H9 (cell line): ENCODE data around the gene TRPM8. TPM values are rescaled to one million over a fixed set of nuclear protein-coding genes. Genes with fewer than 3 reads are reported as not detected.

Source experiments
- DNase-seq: peaks from one replicate; pipeline ENCODE4 v3.0.0-alpha.2; 2017
- H2AFZ ChIP-seq: one replicate; pipeline ENCODE4 v1.6.1; 2013; ENCODE audit warnings: mild to moderate bottlenecking, low read length, control low read depth, moderate library complexity
- H2AK5ac ChIP-seq: 2 replicates; pipeline ENCODE4 v1.6.1; 2013; ENCODE audit warnings: low read length, control low read depth, mixed read lengths; ENCODE audit not compliant: insufficient read length
- H2BK120ac ChIP-seq: one replicate; pipeline ENCODE4 v1.6.1; 2013; ENCODE audit warnings: low read depth, mild to moderate bottlenecking, low read length, control low read depth, inconsistent platforms; ENCODE audit not compliant: poor library complexity, severe bottlenecking
- H2BK12ac ChIP-seq: 2 replicates; pipeline ENCODE4 v1.6.1; 2013; ENCODE audit warnings: low read length, control low read depth, mixed read lengths, low read depth; ENCODE audit not compliant: insufficient read length
- H2BK15ac ChIP-seq: 2 replicates; pipeline ENCODE4 v1.6.1; 2013; ENCODE audit warnings: low read depth, low read length, control low read depth
- H2BK20ac ChIP-seq: one replicate; pipeline ENCODE4 v1.6.1; 2013; ENCODE audit warnings: low read depth, mild to moderate bottlenecking, low read length, control low read depth, inconsistent platforms; ENCODE audit not compliant: poor library complexity, severe bottlenecking
- H2BK5ac ChIP-seq: 2 replicates; pipeline ENCODE4 v1.6.1; 2013; ENCODE audit warnings: low read length, control low read depth, mixed read lengths; ENCODE audit not compliant: insufficient read length
- H3K14ac ChIP-seq: 2 replicates; pipeline ENCODE4 v1.6.1; 2013; ENCODE audit warnings: low read length, control low read depth; ENCODE audit not compliant: insufficient read depth
- H3K18ac ChIP-seq: 2 replicates; pipeline ENCODE4 v1.6.1; 2013; ENCODE audit warnings: low read depth, mild to moderate bottlenecking, mixed read lengths, low read length, control low read depth; ENCODE audit not compliant: insufficient read length
- H3K23ac ChIP-seq: 2 replicates; pipeline ENCODE4 v1.6.1; 2013; ENCODE audit warnings: low read length, control low read depth, mixed read lengths, low read depth; ENCODE audit not compliant: insufficient read length
- H3K23me2 ChIP-seq: 2 replicates; pipeline ENCODE4 v1.6.1; 2013; ENCODE audit warnings: low read depth, mild to moderate bottlenecking, mixed read lengths, low read length, control low read depth; ENCODE audit not compliant: insufficient read length, poor library complexity, severe bottlenecking
- H3K27ac ChIP-seq: 2 replicates; pipeline ENCODE4 v1.5.1; 2013; ENCODE audit warnings: low read length, control low read depth, mixed read lengths, low read depth; ENCODE audit not compliant: insufficient read length
- H3K27me3 ChIP-seq: 2 replicates; pipeline ENCODE4 v1.6.1; 2013; ENCODE audit warnings: low read length, control low read depth, inconsistent platforms; ENCODE audit not compliant: insufficient read depth
- H3K4ac ChIP-seq: 2 replicates; pipeline ENCODE4 v1.6.1; 2013; ENCODE audit warnings: low read depth, mild to moderate bottlenecking, control low read depth, inconsistent platforms, low read length, moderate library complexity
- H3K4me1 ChIP-seq: 2 replicates; pipeline ENCODE4 v1.6.1; 2013; ENCODE audit warnings: low read length, control low read depth, inconsistent platforms; ENCODE audit not compliant: insufficient read depth
- H3K4me2 ChIP-seq: 2 replicates; pipeline ENCODE4 v1.6.1; 2013; ENCODE audit warnings: low read length, control low read depth, mixed read lengths; ENCODE audit not compliant: insufficient read length, insufficient read depth
- H3K56ac ChIP-seq: 2 replicates; pipeline ENCODE4 v1.6.1; 2013; ENCODE audit warnings: low read depth, mild to moderate bottlenecking, mixed read lengths, low read length, control low read depth; ENCODE audit not compliant: insufficient read length
- H3K79me1 ChIP-seq: 2 replicates; pipeline ENCODE4 v1.6.1; 2013; ENCODE audit warnings: low read depth, mild to moderate bottlenecking, moderate library complexity, low read length, control low read depth, inconsistent platforms; ENCODE audit not compliant: insufficient read depth, poor library complexity, severe bottlenecking
- H3K79me2 ChIP-seq: 2 replicates; pipeline ENCODE4 v1.6.1; 2013; ENCODE audit warnings: low read length, control low read depth, inconsistent platforms; ENCODE audit not compliant: insufficient read depth
- H3K9ac ChIP-seq: 2 replicates; pipeline ENCODE4 v1.6.1; 2013; ENCODE audit warnings: low read length, control low read depth, mixed read lengths; ENCODE audit not compliant: insufficient read length; ENCODE audit errors: extremely low read depth
- H3K9me3 ChIP-seq: one replicate; pipeline ENCODE4 v1.6.1; 2013; ENCODE audit warnings: low read depth, low read length, inconsistent platforms; ENCODE audit not compliant: control insufficient read depth
- H3T11ph ChIP-seq: one replicate; pipeline ENCODE4 v1.6.1; 2013; ENCODE audit warnings: mild to moderate bottlenecking, low read length, control low read depth, inconsistent platforms
- H4K20me1 ChIP-seq: one replicate; pipeline ENCODE4 v1.6.1; 2013; ENCODE audit not compliant: control insufficient read depth, insufficient read length, insufficient read depth
- H4K5ac ChIP-seq: 2 replicates; pipeline ENCODE4 v1.6.1; 2013; ENCODE audit warnings: low read depth, mild to moderate bottlenecking, mixed read lengths, low read length, control low read depth; ENCODE audit not compliant: insufficient read length
- H4K8ac ChIP-seq: replicated peaks from 2 replicates; pipeline ENCODE4 v1.6.1; 2013; ENCODE audit warnings: low read length, control low read depth, mixed read lengths, low read depth; ENCODE audit not compliant: insufficient read length
- H4K91ac ChIP-seq: 2 replicates; pipeline ENCODE4 v1.6.1; 2013; ENCODE audit warnings: low read depth, mild to moderate bottlenecking, moderate library complexity, mixed read lengths, low read length, control low read depth; ENCODE audit not compliant: insufficient read length
- H3K27ac Mint-ChIP-seq, 3 experiments: 2 replicates in 2 of 3; 3 replicates in 1 of 3; pipeline ENCODE4 v1.8.0; 2020 to 2021; ENCODE audit warnings: mixed read lengths in 3 of 3, mild to moderate bottlenecking in 1 of 3, moderate library complexity in 1 of 3
- H3K27me3 Mint-ChIP-seq: 2 replicates; pipeline ENCODE4 v1.8.0; 2021; ENCODE audit warnings: low read depth, mild to moderate bottlenecking, moderate library complexity, mixed read lengths
- H3K36me3 Mint-ChIP-seq, 3 experiments: 2 replicates in 2 of 3; 3 replicates in 1 of 3; pipeline ENCODE4 v1.8.0; 2020 to 2021; ENCODE audit warnings: low read depth in 3 of 3, mixed read lengths in 3 of 3; ENCODE audit not compliant: insufficient read depth in 1 of 3
- H3K4me1 Mint-ChIP-seq, 2 experiments: 2 replicates each; pipeline ENCODE4 v1.8.0; 2020; ENCODE audit warnings: mixed read lengths in 2 of 2
- H3K4me3 Mint-ChIP-seq, 2 experiments: 2 replicates in 1 of 2; 3 replicates in 1 of 2; pipeline ENCODE4 v1.8.0; 2020 to 2021; ENCODE audit warnings: mild to moderate bottlenecking in 2 of 2, mixed read lengths in 2 of 2, moderate library complexity in 1 of 2
- H3K9me3 Mint-ChIP-seq, 2 experiments: 2 replicates in 1 of 2; 3 replicates in 1 of 2; pipeline ENCODE4 v1.8.0; 2020; ENCODE audit warnings: mild to moderate bottlenecking in 2 of 2, mixed read lengths in 2 of 2, moderate library complexity in 1 of 2
- CTCF ChIP-seq: fragments of 200-600 bp; sonication (generic); conservative IDR thresholded peaks from 3 replicates; pipeline ENCODE4 v1.8.0; 2021; ENCODE audit warnings: antibody characterized with exemption, mild to moderate bottlenecking
- WGBS: extraction: QIAGEN DNeasy Blood & Tissue Kit; methylation state at CpG from one replicate; pipeline ENCODE4 v1.1.7; 2013; ENCODE audit warnings: missing lambda C conversion rate, low lambda C conversion rate, mixed read lengths; ENCODE audit not compliant: insufficient read length; ENCODE audit errors: extremely low coverage; 5-methylcytosine and 5-hydroxymethylcytosine counted together
- total RNA-seq: library from RNA; stranded (reverse); gene quantifications from 2 replicates; pipeline ENCODE4 v1.2.1, GENCODE V29; 2021

The TRPM8 gene
- total RNA-seq, 1 experiment from 2014 or later: 0.28 TPM

- Histone ChIP-seq H2AK5ac (no peak overlapping the region), H3K27me3 (no peaks in the 10 kb centered on the region), H3K23me2 (no peaks in the 10 kb centered on the region), H3K23ac (no peak overlapping the region), H4K8ac (no peak overlapping the region), H2BK15ac (no peak overlapping the region), H3K79me2 (no peaks in the 10 kb centered on the region), H2AFZ (no peak overlapping the region), H4K91ac (no peak overlapping the region), H2BK20ac (no peak overlapping the region), H3T11ph (no peak overlapping the region), H4K20me1 (no peaks in the 10 kb centered on the region), H3K9me3 (peaks cover 7% of the 10 kb centered on the region), H4K5ac (no peak overlapping the region), H3K27ac (no peak overlapping the region), H3K9ac (no peak overlapping the region), H3K56ac (no peak overlapping the region), H3K18ac (no peak overlapping the region), H3K4ac (no peak overlapping the region), H3K4me1 (no peaks in the 10 kb centered on the region), H3K79me1 (no peaks in the 10 kb centered on the region), H3K14ac (no peak overlapping the region), H2BK12ac (no peak overlapping the region), H2BK120ac (no peak overlapping the region), H3K4me2 (no peak overlapping the region), H2BK5ac (no peak overlapping the region)
- WGBS: no CpG with 5 or more reads among the region's 5 CpGs
- H3K27ac Mint-ChIP-seq: no peak overlapping the region
- DNase-seq: no peak
- H3K36me3 Mint-ChIP-seq: peaks cover 1 to 8% (median 2%) of the 10 kb centered on the region in 3 experiments; a peak in 3 of 7 replicates
- H3K4me1 Mint-ChIP-seq: no peaks in the 10 kb centered on the region
- TF ChIP-seq CTCF: no peak
- H3K27me3 Mint-ChIP-seq: peaks cover 7% of the 10 kb centered on the region; the same call in 1 of the 2 replicates
- no peak overlapping the region for H3K4me3 Mint-ChIP-seq
- peaks cover 9% of the 10 kb centered on the region in 2 experiments for H3K9me3 Mint-ChIP-seq
Measured at GRCh38 chr2:233996461-233996860, 79.3 kb downstream of the TRPM8 start.
